Measurements from ENCODE around the gene YTHDC2. TPM values are rescaled to one million over a fixed set of nuclear protein-coding genes. Genes with fewer than 3 reads are reported as not detected.

Gene YTHDC2
- polyA plus RNA-seq, 2 donors = 7.5 to 8.9 TPM

- no peaks in the 10 kb centered on the region for H3K9me3 ChIP-seq (ENCODE audit: control insufficient read depth in 2 of 2, insufficient read depth in 1 of 2, low read depth in 1 of 2, low read length in 1 of 2)
- no peaks in the 10 kb centered on the region for H3K27me3 ChIP-seq (ENCODE audit: control insufficient read depth in 1 of 2, insufficient read depth in 2 of 2, low read length in 2 of 2)
- H3K27ac ChIP-seq (ENCODE audit: low read depth in 2 of 2, low read length in 1 of 2) = no peak overlapping the region
- no peak overlapping the region for H3K4me3 ChIP-seq (ENCODE audit: low read depth in 1 of 2, low read length in 2 of 2)
- WGBS, 2 donors = 58 to 75% methylated on average over 2 of the region's 2 CpGs
- no peaks in the 10 kb centered on the region for H3K36me3 ChIP-seq (ENCODE audit: control insufficient read depth in 2 of 2, insufficient read depth in 2 of 2, low read length in 1 of 2)
- H3K4me1 ChIP-seq (ENCODE audit: control insufficient read depth in 2 of 2, insufficient read depth in 2 of 2, low read length in 1 of 2) = peaks cover 5 to 8% of the 10 kb centered on the region in 2 donors
Measured at GRCh38 chr5:113491022-113491421, 22.5 kb upstream of the YTHDC2 start.

- Histone ChIP-seq H3K27ac (ENCODE audit: low read depth in 2 of 2, low read length in 1 of 2) (no peak overlapping the region), H3K9me3 (ENCODE audit: control insufficient read depth in 2 of 2, insufficient read depth in 1 of 2, low read depth in 1 of 2, low read length in 1 of 2) (no peaks in the 10 kb centered on the region), H3K4me3 (ENCODE audit: low read depth in 1 of 2, low read length in 2 of 2) (no peak overlapping the region), H3K36me3 (ENCODE audit: control insufficient read depth in 2 of 2, insufficient read depth in 2 of 2, low read length in 1 of 2) (no peaks in the 10 kb centered on the region), H3K4me1 (ENCODE audit: control insufficient read depth in 2 of 2, insufficient read depth in 2 of 2, low read length in 1 of 2) (peaks cover 3 to 4% of the 10 kb centered on the region in 2 donors), H3K27me3 (ENCODE audit: control insufficient read depth in 1 of 2, insufficient read depth in 2 of 2, low read length in 2 of 2) (no peaks in the 10 kb centered on the region)
- WGBS, 2 donors = 88 to 97% methylated on average over 1 of the region's 1 CpG
Measured at GRCh38 chr5:113493446-113493845, 20.0 kb upstream of the YTHDC2 start.

- WGBS, 2 donors = 41 to 54% methylated on average over 1 of the region's 1 CpG
- no peaks in the 10 kb centered on the region for H3K36me3 ChIP-seq (ENCODE audit: control insufficient read depth in 2 of 2, insufficient read depth in 2 of 2, low read length in 1 of 2)
- peaks cover 0 to 3% of the 10 kb centered on the region in 2 donors for H3K4me1 ChIP-seq (ENCODE audit: control insufficient read depth in 2 of 2, insufficient read depth in 2 of 2, low read length in 1 of 2)
- H3K4me3 ChIP-seq (ENCODE audit: low read depth in 1 of 2, low read length in 2 of 2) = no peak overlapping the region
- no peak overlapping the region for H3K27ac ChIP-seq (ENCODE audit: low read depth in 2 of 2, low read length in 1 of 2)
- H3K27me3 ChIP-seq (ENCODE audit: control insufficient read depth in 1 of 2, insufficient read depth in 2 of 2, low read length in 2 of 2) = no peaks in the 10 kb centered on the region
- H3K9me3 ChIP-seq (ENCODE audit: control insufficient read depth in 2 of 2, insufficient read depth in 1 of 2, low read depth in 1 of 2, low read length in 1 of 2) = no peaks in the 10 kb centered on the region
Measured at GRCh38 chr5:113495422-113495841, 18.1 kb upstream of the YTHDC2 start.

DNA sequence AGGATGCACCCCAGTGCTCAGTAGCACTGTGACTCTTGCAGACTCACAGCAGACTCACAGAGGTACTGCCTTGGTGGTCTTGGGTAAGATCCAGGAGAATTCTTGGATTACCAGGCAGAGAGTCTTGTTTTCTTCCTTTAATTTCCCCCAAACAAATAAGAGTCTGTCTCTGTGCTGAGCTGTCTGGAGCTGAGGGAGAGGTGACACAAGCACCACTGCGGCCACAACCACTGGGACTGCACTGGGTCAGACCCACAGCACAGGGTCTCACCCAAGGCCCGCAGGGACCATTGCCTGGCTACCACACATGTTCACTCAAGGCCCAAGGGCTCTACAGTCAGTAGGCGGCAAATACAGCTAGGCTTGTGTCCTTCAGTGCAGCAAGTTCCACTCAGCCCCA is 11.4 kb upstream of the YTHDC2 start:
- Histone ChIP-seq H3K4me3 (ENCODE audit: low read depth in 1 of 2, low read length in 2 of 2) (no peak overlapping the region), H3K27ac (ENCODE audit: low read depth in 2 of 2, low read length in 1 of 2) (no peak overlapping the region), H3K36me3 (ENCODE audit: control insufficient read depth in 2 of 2, insufficient read depth in 2 of 2, low read length in 1 of 2) (no peaks in the 10 kb centered on the region), H3K27me3 (ENCODE audit: control insufficient read depth in 1 of 2, insufficient read depth in 2 of 2, low read length in 2 of 2) (peaks cover 0 to 3% of the 10 kb centered on the region in 2 donors), H3K9me3 (ENCODE audit: control insufficient read depth in 2 of 2, insufficient read depth in 1 of 2, low read depth in 1 of 2, low read length in 1 of 2) (peaks cover 0 to 3% of the 10 kb centered on the region in 2 donors), H3K4me1 (ENCODE audit: control insufficient read depth in 2 of 2, insufficient read depth in 2 of 2, low read length in 1 of 2) (peaks cover 0 to 3% of the 10 kb centered on the region in 2 donors)
- WGBS, 2 donors = 96 to 98% methylated on average over 3 of the region's 3 CpGs

GRCh38 chr5:113503146-113503545 is 10.3 kb upstream of the YTHDC2 start:
- WGBS, 2 donors = 83 to 95% methylated on average over 1 of the region's 1 CpG
- no peak overlapping the region for H3K4me3 ChIP-seq (ENCODE audit: low read depth in 1 of 2, low read length in 2 of 2)
- peaks cover 0 to 3% of the 10 kb centered on the region in 2 donors for H3K4me1 ChIP-seq (ENCODE audit: control insufficient read depth in 2 of 2, insufficient read depth in 2 of 2, low read length in 1 of 2)
- H3K27me3 ChIP-seq (ENCODE audit: control insufficient read depth in 1 of 2, insufficient read depth in 2 of 2, low read length in 2 of 2) = peaks cover 0 to 3% of the 10 kb centered on the region in 2 donors
- no peak overlapping the region for H3K27ac ChIP-seq (ENCODE audit: low read depth in 2 of 2, low read length in 1 of 2)
- H3K9me3 ChIP-seq (ENCODE audit: control insufficient read depth in 2 of 2, insufficient read depth in 1 of 2, low read depth in 1 of 2, low read length in 1 of 2) = peaks cover 0 to 3% of the 10 kb centered on the region in 2 donors
- H3K36me3 ChIP-seq (ENCODE audit: control insufficient read depth in 2 of 2, insufficient read depth in 2 of 2, low read length in 1 of 2) = no peaks in the 10 kb centered on the region

- peaks cover 0 to 3% of the 10 kb centered on the region in 2 donors for H3K9me3 ChIP-seq (ENCODE audit: control insufficient read depth in 2 of 2, insufficient read depth in 1 of 2, low read depth in 1 of 2, low read length in 1 of 2)
- H3K36me3 ChIP-seq (ENCODE audit: control insufficient read depth in 2 of 2, insufficient read depth in 2 of 2, low read length in 1 of 2) = no peaks in the 10 kb centered on the region
- no peak overlapping the region for H3K27ac ChIP-seq (ENCODE audit: low read depth in 2 of 2, low read length in 1 of 2)
- H3K4me1 ChIP-seq (ENCODE audit: control insufficient read depth in 2 of 2, insufficient read depth in 2 of 2, low read length in 1 of 2) = peaks cover 0 to 3% of the 10 kb centered on the region in 2 donors
- 79 to 80% methylated on average over 5 of the region's 5 CpGs for WGBS, 2 donors
- no peak overlapping the region for H3K4me3 ChIP-seq (ENCODE audit: low read depth in 1 of 2, low read length in 2 of 2)
- H3K27me3 ChIP-seq (ENCODE audit: control insufficient read depth in 1 of 2, insufficient read depth in 2 of 2, low read length in 2 of 2) = peaks cover 0 to 3% of the 10 kb centered on the region in 2 donors
Measured at GRCh38 chr5:113505181-113505580, 8.3 kb upstream of the YTHDC2 start.

GRCh38 chr5:113507601-113508000 is 5.9 kb upstream of the YTHDC2 start:
- no peak overlapping the region for H3K27ac ChIP-seq (ENCODE audit: low read depth in 2 of 2, low read length in 1 of 2)
- no peaks in the 10 kb centered on the region for H3K36me3 ChIP-seq (ENCODE audit: control insufficient read depth in 2 of 2, insufficient read depth in 2 of 2, low read length in 1 of 2)
- H3K27me3 ChIP-seq (ENCODE audit: control insufficient read depth in 1 of 2, insufficient read depth in 2 of 2, low read length in 2 of 2) = no peaks in the 10 kb centered on the region

DNA sequence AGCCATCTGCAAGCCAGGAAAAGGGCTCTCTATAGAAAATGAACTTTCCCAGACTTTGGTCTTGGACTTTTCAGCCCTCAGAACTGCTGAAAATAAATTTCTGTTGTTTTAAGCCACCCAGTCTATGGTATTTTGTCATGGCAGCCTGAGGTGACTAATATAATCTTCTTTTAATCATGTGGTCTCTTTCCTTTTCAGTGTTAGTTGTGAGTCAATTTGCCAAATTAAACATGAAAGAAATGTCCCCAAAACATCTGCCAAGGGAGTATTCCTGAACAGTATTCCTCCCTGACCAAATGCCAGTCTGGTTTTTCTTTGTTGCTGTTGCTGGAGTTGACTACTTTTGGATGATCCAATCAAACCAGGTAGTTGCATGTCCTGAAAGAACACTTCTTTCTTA is 4.7 kb upstream of the YTHDC2 start:
- Histone ChIP-seq H3K36me3 (ENCODE audit: control insufficient read depth in 2 of 2, insufficient read depth in 2 of 2, low read length in 1 of 2) (no peaks in the 10 kb centered on the region), H3K9me3 (ENCODE audit: control insufficient read depth in 2 of 2, insufficient read depth in 1 of 2, low read depth in 1 of 2, low read length in 1 of 2) (no peaks in the 10 kb centered on the region), H3K27me3 (ENCODE audit: control insufficient read depth in 1 of 2, insufficient read depth in 2 of 2, low read length in 2 of 2) (no peaks in the 10 kb centered on the region), H3K4me3 (ENCODE audit: low read depth in 1 of 2, low read length in 2 of 2) (no peak overlapping the region), H3K27ac (ENCODE audit: low read depth in 2 of 2, low read length in 1 of 2) (no peak overlapping the region), H3K4me1 (ENCODE audit: control insufficient read depth in 2 of 2, insufficient read depth in 2 of 2, low read length in 1 of 2) (no peaks in the 10 kb centered on the region)

More at GRCh38 chr5:113507601-113508000, 5.9 kb upstream of the YTHDC2 start:
- H3K4me1 ChIP-seq (ENCODE audit: control insufficient read depth in 2 of 2, insufficient read depth in 2 of 2, low read length in 1 of 2) = peaks cover 0 to 3% of the 10 kb centered on the region in 2 donors
- H3K4me3 ChIP-seq (ENCODE audit: low read depth in 1 of 2, low read length in 2 of 2) = no peak overlapping the region
- peaks cover 0 to 3% of the 10 kb centered on the region in 2 donors for H3K9me3 ChIP-seq (ENCODE audit: control insufficient read depth in 2 of 2, insufficient read depth in 1 of 2, low read depth in 1 of 2, low read length in 1 of 2)

DNA sequence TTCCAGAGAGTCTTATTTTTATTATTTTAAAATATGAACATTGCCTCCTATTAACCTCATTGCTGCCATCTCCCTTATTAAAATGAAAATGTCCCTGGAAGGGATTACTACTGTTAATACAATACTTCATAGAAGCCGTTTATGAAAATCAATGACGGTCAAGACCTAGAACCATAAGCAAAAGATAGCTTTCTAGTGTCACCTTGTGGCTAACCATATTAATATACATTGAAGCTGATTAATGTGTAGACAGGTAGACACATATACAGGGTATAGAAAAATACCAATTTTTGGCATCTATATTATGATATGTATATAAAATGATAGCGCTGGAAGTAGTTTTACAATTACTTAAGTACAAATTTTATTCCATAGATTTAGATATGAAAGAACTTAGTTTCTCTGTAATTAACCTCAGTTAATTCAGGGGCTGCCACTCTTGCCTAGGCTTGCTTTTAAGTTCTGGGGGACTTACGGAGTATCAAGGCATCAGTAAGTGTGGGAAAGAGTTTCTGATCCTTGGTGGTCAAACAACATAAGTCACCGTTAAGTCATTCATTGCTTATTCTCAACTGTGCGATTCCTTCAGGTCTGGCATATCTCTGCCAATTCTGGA is 2.5 kb upstream of the YTHDC2 start:
- H3K36me3 ChIP-seq (ENCODE audit: control insufficient read depth in 2 of 2, insufficient read depth in 2 of 2, low read length in 1 of 2) = no peaks in the 10 kb centered on the region
- no peaks in the 10 kb centered on the region for H3K4me1 ChIP-seq (ENCODE audit: control insufficient read depth in 2 of 2, insufficient read depth in 2 of 2, low read length in 1 of 2)
- H3K27me3 ChIP-seq (ENCODE audit: control insufficient read depth in 1 of 2, insufficient read depth in 2 of 2, low read length in 2 of 2) = no peaks in the 10 kb centered on the region
- 49 to 52% methylated on average over 6 of the region's 6 CpGs for WGBS, 2 donors
- no peak overlapping the region for H3K27ac ChIP-seq (ENCODE audit: low read depth in 2 of 2, low read length in 1 of 2)
- H3K9me3 ChIP-seq (ENCODE audit: control insufficient read depth in 2 of 2, insufficient read depth in 1 of 2, low read depth in 1 of 2, low read length in 1 of 2) = no peaks in the 10 kb centered on the region
- H3K4me3 ChIP-seq (ENCODE audit: low read depth in 1 of 2, low read length in 2 of 2) = no peak overlapping the region

DNA sequence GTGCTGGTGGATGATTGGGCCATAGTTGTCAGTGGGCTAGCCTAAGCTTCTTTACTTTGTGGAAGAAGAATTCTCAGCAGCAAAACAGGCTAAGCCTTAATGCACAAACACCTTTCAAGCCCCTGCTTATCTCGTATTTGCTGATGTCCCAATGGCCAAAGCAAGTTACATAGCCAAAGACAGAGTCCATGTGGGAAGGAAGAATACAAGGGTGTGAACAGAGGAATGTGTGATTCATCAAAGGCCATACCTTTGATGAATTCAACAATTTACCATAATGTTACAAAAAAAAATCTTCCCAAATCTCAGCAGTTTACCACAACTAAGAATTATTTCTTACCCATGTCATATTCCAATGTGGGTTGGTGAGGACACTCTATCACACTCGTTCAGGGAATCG is 1.2 kb upstream of the YTHDC2 start:
- Histone ChIP-seq H3K9me3 (ENCODE audit: control insufficient read depth in 2 of 2, insufficient read depth in 1 of 2, low read depth in 1 of 2, low read length in 1 of 2) (no peaks in the 10 kb centered on the region), H3K27me3 (ENCODE audit: control insufficient read depth in 1 of 2, insufficient read depth in 2 of 2, low read length in 2 of 2) (no peaks in the 10 kb centered on the region), H3K36me3 (ENCODE audit: control insufficient read depth in 2 of 2, insufficient read depth in 2 of 2, low read length in 1 of 2) (no peaks in the 10 kb centered on the region), H3K4me3 (ENCODE audit: low read depth in 1 of 2, low read length in 2 of 2) (no peak overlapping the region), H3K27ac (ENCODE audit: low read depth in 2 of 2, low read length in 1 of 2) (no peak overlapping the region), H3K4me1 (ENCODE audit: control insufficient read depth in 2 of 2, insufficient read depth in 2 of 2, low read length in 1 of 2) (no peaks in the 10 kb centered on the region)
- WGBS, 2 donors = 88 to 92% methylated on average over 3 of the region's 3 CpGs
